WTC11 (cell line): ENCODE measurements around the gene CRABP2. TPM values are rescaled to one million over a fixed set of nuclear protein-coding genes. Genes with fewer than 3 reads are reported as not detected.

Source experiments
- EMX1 ChIP-seq: fragments of 250-450 bp; sonication (Bioruptor Pico); IDR thresholded peaks from 2 replicates; pipeline ENCODE4 v1.8.0; 2021; ENCODE audit warnings: mild to moderate bottlenecking
- FOXJ3 ChIP-seq: sonication (generic); formaldehyde crosslinking; IDR thresholded peaks from 2 replicates; pipeline ENCODE4 v1.9.0; 2021; ENCODE audit warnings: missing genetic modification reagents, mild to moderate bottlenecking, borderline replicate concordance
- GABPB1 ChIP-seq: sonication (generic); formaldehyde crosslinking; IDR thresholded peaks from 2 replicates; pipeline ENCODE4 v1.8.1; 2023; ENCODE audit warnings: mild to moderate bottlenecking, missing genetic modification reagents
- GTF2I ChIP-seq: fragments of 250-450 bp; sonication (Bioruptor Pico); conservative IDR thresholded peaks from 2 replicates; pipeline ENCODE4 v1.4.0; 2021; ENCODE audit warnings: mild to moderate bottlenecking
- JAZF1 ChIP-seq: fragments of 250-450 bp; sonication (Bioruptor Pico); IDR thresholded peaks from 2 replicates; pipeline ENCODE4 v1.9.0; 2021; ENCODE audit warnings: moderate library complexity, mild to moderate bottlenecking, inconsistent platforms
- JUN ChIP-seq: sonication (generic); formaldehyde crosslinking; IDR thresholded peaks from 2 replicates; pipeline ENCODE4 v1.8.0; 2023; ENCODE audit warnings: mild to moderate bottlenecking, missing genetic modification reagents
- MYBL2 ChIP-seq: sonication (generic); formaldehyde crosslinking; IDR thresholded peaks from 2 replicates; pipeline ENCODE4 v1.8.1; 2023; ENCODE audit warnings: mild to moderate bottlenecking, moderate library complexity, missing genetic modification reagents
- NFE2L1 ChIP-seq: sonication (generic); formaldehyde crosslinking; IDR thresholded peaks from 2 replicates; pipeline ENCODE4 v1.8.1; 2023; ENCODE audit warnings: missing genetic modification reagents
- ZNF219 ChIP-seq: sonication (generic); formaldehyde crosslinking; IDR thresholded peaks from 2 replicates; pipeline ENCODE4 v1.8.0; 2023; ENCODE audit warnings: missing genetic modification reagents, mild to moderate bottlenecking, borderline replicate concordance
- ZNF396 ChIP-seq: fragments of 250-450 bp; sonication (Bioruptor Pico); IDR thresholded peaks from 2 replicates; pipeline ENCODE4 v1.8.0; 2021; ENCODE audit warnings: mild to moderate bottlenecking, moderate library complexity, borderline replicate concordance
- total RNA-seq: library from RNA; stranded (reverse); gene quantifications from 3 replicates; pipeline ENCODE4 v1.2.3, GENCODE V29; 2021
- TF ChIP-seq, protein P1 (sequence below): sonication (generic); formaldehyde crosslinking; IDR thresholded peaks from 2 replicates; pipeline ENCODE4 v1.8.0; 2023; ENCODE audit warnings: mild to moderate bottlenecking, missing genetic modification reagents
- TF ChIP-seq, protein P2 (sequence below): sonication (generic); formaldehyde crosslinking; IDR thresholded peaks from 2 replicates; pipeline ENCODE4 v1.8.0; 2022; ENCODE audit warnings: mild to moderate bottlenecking, missing genetic modification reagents
- TF ChIP-seq, protein P3 (sequence below): sonication (generic); formaldehyde crosslinking; IDR thresholded peaks from 2 replicates; pipeline ENCODE4 v1.8.0; 2022; ENCODE audit warnings: mild to moderate bottlenecking, missing genetic modification reagents
- TF ChIP-seq, protein P4 (sequence below): sonication (generic); formaldehyde crosslinking; IDR thresholded peaks from 2 replicates; pipeline ENCODE4 v1.8.0; 2022; ENCODE audit warnings: mild to moderate bottlenecking, missing genetic modification reagents
- TF ChIP-seq, protein P5 (sequence below): sonication (generic); formaldehyde crosslinking; IDR thresholded peaks from 2 replicates; pipeline ENCODE4 v1.8.0; 2023; ENCODE audit warnings: missing genetic modification reagents, mild to moderate bottlenecking, borderline replicate concordance
- TF ChIP-seq, protein P6 (sequence below): sonication (generic); formaldehyde crosslinking; IDR thresholded peaks from 2 replicates; pipeline ENCODE4 v1.8.1; 2023; ENCODE audit warnings: mild to moderate bottlenecking, moderate library complexity, missing genetic modification reagents
- TF ChIP-seq, protein P7 (sequence below): sonication (generic); formaldehyde crosslinking; IDR thresholded peaks from 2 replicates; pipeline ENCODE4 v1.8.1; 2023; ENCODE audit warnings: mild to moderate bottlenecking, missing genetic modification reagents, borderline replicate concordance
- TF ChIP-seq, protein P8 (sequence below): sonication (generic); formaldehyde crosslinking; IDR thresholded peaks from 2 replicates; pipeline ENCODE4 v1.8.0; 2022; ENCODE audit warnings: mild to moderate bottlenecking, missing genetic modification reagents
- TF ChIP-seq, protein P9 (sequence below): sonication (generic); formaldehyde crosslinking; IDR thresholded peaks from 2 replicates; pipeline ENCODE4 v1.8.1; 2023; ENCODE audit warnings: mild to moderate bottlenecking, missing genetic modification reagents

Gene CRABP2
- total RNA-seq, 1 experiment from 2014 or later, result 135 TPM

DNA sequence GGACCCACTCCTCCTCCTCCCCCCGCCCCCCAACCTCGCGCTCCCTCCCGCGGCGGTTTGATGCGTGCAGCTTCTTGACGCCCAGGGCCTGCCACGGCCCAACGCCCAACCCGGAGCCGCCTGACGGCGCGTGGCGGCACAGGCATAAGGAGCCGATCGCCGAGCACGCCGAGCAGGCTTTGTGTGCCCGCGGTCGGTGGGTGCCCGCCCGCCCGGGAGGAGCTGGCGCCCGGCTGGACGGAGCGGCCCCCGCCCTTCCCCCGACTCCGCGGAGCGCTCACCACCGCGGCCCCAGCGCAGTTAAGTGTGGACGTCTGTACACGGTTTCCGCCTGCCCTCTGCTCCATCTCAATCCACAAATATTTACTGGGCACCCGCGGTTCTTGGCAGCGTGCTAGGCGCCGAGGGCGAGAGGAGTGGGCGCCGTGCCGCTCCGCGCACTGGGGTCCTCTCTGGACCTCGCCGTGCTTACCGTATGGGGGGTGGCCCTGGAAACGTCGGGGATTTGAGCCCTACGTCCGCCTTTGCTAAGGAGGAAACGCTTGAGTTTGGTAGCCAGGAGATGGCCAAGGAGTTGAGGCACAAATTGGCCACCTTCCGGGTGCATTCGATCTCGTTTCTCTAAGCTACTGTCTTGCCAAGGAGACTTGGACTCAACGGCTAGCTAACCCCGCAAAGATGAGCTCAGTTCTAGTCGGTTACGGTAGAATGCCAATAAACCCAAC is 46.5 kb upstream of the CRABP2 start (continued):
- TF ChIP-seq, protein P1, sequence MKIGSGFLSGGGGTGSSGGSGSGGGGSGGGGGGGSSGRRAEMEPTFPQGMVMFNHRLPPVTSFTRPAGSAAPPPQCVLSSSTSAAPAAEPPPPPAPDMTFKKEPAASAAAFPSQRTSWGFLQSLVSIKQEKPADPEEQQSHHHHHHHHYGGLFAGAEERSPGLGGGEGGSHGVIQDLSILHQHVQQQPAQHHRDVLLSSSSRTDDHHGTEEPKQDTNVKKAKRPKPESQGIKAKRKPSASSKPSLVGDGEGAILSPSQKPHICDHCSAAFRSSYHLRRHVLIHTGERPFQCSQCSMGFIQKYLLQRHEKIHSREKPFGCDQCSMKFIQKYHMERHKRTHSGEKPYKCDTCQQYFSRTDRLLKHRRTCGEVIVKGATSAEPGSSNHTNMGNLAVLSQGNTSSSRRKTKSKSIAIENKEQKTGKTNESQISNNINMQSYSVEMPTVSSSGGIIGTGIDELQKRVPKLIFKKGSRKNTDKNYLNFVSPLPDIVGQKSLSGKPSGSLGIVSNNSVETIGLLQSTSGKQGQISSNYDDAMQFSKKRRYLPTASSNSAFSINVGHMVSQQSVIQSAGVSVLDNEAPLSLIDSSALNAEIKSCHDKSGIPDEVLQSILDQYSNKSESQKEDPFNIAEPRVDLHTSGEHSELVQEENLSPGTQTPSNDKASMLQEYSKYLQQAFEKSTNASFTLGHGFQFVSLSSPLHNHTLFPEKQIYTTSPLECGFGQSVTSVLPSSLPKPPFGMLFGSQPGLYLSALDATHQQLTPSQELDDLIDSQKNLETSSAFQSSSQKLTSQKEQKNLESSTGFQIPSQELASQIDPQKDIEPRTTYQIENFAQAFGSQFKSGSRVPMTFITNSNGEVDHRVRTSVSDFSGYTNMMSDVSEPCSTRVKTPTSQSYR (CRISPR knock-in tag), result peak; percentile 64; the same call in 1 of the 2 replicates
- TF ChIP-seq GABPB1 (CRISPR knock-in tag) (peak; percentile 43; the same call in 1 of the 2 replicates), NFE2L1 (no peak; the same call in 1 of the 2 replicates), EMX1 (0 out of 2 replicates have a peak, but pooled peaks have one; percentile 46), GTF2I (CRISPR knock-in tag) (no peak), ZNF219 (CRISPR knock-in tag) (peak; percentile 74; the same call in 1 of the 2 replicates), MYBL2 (CRISPR knock-in tag) (peak; percentile 93), ZNF396 (CRISPR knock-in tag) (no peak), JUN (CRISPR knock-in tag) (no peak), JAZF1 (CRISPR knock-in tag) (no peak), FOXJ3 (CRISPR knock-in tag) (no peak)
- TF ChIP-seq, protein P2, sequence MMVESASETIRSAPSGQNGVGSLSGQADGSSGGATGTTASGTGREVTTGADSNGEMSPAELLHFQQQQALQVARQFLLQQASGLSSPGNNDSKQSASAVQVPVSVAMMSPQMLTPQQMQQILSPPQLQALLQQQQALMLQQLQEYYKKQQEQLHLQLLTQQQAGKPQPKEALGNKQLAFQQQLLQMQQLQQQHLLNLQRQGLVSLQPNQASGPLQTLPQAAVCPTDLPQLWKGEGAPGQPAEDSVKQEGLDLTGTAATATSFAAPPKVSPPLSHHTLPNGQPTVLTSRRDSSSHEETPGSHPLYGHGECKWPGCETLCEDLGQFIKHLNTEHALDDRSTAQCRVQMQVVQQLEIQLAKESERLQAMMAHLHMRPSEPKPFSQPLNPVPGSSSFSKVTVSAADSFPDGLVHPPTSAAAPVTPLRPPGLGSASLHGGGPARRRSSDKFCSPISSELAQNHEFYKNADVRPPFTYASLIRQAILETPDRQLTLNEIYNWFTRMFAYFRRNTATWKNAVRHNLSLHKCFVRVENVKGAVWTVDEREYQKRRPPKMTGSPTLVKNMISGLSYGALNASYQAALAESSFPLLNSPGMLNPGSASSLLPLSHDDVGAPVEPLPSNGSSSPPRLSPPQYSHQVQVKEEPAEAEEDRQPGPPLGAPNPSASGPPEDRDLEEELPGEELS (CRISPR knock-in tag), result peak; percentile 91
- TF ChIP-seq, protein P3, sequence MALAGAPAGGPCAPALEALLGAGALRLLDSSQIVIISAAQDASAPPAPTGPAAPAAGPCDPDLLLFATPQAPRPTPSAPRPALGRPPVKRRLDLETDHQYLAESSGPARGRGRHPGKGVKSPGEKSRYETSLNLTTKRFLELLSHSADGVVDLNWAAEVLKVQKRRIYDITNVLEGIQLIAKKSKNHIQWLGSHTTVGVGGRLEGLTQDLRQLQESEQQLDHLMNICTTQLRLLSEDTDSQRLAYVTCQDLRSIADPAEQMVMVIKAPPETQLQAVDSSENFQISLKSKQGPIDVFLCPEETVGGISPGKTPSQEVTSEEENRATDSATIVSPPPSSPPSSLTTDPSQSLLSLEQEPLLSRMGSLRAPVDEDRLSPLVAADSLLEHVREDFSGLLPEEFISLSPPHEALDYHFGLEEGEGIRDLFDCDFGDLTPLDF (CRISPR knock-in tag), result peak; percentile 33; the same call in 1 of the 2 replicates
- TF ChIP-seq, protein P4, sequence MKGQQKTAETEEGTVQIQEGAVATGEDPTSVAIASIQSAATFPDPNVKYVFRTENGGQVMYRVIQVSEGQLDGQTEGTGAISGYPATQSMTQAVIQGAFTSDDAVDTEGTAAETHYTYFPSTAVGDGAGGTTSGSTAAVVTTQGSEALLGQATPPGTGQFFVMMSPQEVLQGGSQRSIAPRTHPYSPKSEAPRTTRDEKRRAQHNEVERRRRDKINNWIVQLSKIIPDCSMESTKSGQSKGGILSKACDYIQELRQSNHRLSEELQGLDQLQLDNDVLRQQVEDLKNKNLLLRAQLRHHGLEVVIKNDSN, result peak; percentile 55; the same call in 1 of the 2 replicates
- TF ChIP-seq, protein P5, sequence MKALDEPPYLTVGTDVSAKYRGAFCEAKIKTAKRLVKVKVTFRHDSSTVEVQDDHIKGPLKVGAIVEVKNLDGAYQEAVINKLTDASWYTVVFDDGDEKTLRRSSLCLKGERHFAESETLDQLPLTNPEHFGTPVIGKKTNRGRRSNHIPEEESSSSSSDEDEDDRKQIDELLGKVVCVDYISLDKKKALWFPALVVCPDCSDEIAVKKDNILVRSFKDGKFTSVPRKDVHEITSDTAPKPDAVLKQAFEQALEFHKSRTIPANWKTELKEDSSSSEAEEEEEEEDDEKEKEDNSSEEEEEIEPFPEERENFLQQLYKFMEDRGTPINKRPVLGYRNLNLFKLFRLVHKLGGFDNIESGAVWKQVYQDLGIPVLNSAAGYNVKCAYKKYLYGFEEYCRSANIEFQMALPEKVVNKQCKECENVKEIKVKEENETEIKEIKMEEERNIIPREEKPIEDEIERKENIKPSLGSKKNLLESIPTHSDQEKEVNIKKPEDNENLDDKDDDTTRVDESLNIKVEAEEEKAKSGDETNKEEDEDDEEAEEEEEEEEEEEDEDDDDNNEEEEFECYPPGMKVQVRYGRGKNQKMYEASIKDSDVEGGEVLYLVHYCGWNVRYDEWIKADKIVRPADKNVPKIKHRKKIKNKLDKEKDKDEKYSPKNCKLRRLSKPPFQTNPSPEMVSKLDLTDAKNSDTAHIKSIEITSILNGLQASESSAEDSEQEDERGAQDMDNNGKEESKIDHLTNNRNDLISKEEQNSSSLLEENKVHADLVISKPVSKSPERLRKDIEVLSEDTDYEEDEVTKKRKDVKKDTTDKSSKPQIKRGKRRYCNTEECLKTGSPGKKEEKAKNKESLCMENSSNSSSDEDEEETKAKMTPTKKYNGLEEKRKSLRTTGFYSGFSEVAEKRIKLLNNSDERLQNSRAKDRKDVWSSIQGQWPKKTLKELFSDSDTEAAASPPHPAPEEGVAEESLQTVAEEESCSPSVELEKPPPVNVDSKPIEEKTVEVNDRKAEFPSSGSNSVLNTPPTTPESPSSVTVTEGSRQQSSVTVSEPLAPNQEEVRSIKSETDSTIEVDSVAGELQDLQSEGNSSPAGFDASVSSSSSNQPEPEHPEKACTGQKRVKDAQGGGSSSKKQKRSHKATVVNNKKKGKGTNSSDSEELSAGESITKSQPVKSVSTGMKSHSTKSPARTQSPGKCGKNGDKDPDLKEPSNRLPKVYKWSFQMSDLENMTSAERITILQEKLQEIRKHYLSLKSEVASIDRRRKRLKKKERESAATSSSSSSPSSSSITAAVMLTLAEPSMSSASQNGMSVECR (CRISPR knock-in tag), result peak; percentile 54; the same call in 1 of the 2 replicates
- TF ChIP-seq, protein P6, sequence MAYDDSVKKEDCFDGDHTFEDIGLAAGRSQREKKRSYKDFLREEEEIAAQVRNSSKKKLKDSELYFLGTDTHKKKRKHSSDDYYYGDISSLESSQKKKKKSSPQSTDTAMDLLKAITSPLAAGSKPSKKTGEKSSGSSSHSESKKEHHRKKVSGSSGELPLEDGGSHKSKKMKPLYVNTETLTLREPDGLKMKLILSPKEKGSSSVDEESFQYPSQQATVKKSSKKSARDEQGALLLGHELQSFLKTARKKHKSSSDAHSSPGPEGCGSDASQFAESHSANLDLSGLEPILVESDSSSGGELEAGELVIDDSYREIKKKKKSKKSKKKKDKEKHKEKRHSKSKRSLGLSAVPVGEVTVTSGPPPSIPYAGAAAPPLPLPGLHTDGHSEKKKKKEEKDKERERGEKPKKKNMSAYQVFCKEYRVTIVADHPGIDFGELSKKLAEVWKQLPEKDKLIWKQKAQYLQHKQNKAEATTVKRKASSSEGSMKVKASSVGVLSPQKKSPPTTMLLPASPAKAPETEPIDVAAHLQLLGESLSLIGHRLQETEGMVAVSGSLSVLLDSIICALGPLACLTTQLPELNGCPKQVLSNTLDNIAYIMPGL (CRISPR knock-in tag), result peak; percentile 85
- TF ChIP-seq, protein P7, sequence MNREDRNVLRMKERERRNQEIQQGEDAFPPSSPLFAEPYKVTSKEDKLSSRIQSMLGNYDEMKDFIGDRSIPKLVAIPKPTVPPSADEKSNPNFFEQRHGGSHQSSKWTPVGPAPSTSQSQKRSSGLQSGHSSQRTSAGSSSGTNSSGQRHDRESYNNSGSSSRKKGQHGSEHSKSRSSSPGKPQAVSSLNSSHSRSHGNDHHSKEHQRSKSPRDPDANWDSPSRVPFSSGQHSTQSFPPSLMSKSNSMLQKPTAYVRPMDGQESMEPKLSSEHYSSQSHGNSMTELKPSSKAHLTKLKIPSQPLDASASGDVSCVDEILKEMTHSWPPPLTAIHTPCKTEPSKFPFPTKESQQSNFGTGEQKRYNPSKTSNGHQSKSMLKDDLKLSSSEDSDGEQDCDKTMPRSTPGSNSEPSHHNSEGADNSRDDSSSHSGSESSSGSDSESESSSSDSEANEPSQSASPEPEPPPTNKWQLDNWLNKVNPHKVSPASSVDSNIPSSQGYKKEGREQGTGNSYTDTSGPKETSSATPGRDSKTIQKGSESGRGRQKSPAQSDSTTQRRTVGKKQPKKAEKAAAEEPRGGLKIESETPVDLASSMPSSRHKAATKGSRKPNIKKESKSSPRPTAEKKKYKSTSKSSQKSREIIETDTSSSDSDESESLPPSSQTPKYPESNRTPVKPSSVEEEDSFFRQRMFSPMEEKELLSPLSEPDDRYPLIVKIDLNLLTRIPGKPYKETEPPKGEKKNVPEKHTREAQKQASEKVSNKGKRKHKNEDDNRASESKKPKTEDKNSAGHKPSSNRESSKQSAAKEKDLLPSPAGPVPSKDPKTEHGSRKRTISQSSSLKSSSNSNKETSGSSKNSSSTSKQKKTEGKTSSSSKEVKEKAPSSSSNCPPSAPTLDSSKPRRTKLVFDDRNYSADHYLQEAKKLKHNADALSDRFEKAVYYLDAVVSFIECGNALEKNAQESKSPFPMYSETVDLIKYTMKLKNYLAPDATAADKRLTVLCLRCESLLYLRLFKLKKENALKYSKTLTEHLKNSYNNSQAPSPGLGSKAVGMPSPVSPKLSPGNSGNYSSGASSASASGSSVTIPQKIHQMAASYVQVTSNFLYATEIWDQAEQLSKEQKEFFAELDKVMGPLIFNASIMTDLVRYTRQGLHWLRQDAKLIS (CRISPR knock-in tag), result no peak
- TF ChIP-seq, protein P8, sequence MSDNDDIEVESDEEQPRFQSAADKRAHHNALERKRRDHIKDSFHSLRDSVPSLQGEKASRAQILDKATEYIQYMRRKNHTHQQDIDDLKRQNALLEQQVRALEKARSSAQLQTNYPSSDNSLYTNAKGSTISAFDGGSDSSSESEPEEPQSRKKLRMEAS, result peak; percentile 86
- TF ChIP-seq, protein P9, sequence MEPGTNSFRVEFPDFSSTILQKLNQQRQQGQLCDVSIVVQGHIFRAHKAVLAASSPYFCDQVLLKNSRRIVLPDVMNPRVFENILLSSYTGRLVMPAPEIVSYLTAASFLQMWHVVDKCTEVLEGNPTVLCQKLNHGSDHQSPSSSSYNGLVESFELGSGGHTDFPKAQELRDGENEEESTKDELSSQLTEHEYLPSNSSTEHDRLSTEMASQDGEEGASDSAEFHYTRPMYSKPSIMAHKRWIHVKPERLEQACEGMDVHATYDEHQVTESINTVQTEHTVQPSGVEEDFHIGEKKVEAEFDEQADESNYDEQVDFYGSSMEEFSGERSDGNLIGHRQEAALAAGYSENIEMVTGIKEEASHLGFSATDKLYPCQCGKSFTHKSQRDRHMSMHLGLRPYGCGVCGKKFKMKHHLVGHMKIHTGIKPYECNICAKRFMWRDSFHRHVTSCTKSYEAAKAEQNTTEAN, result peak; percentile 68; the same call in 1 of the 2 replicates
